Left ventricle myocardium superior (tissue), 1 donor: ENCODE results near the gene CCL16. TPM values are rescaled to one million over a fixed set of nuclear protein-coding genes. Genes with fewer than 3 reads are reported as not detected.

ENCODE experiments used
- ATAC-seq: fragments of 200-7000 bp; cut with Tn5 transposase; one replicate; pipeline ENCODE4 v1.9.1; 2020; ENCODE audit warnings: mild to moderate bottlenecking, moderate library complexity
- DNase-seq: peaks from one replicate; pipeline ENCODE4 v3.0.0-alpha.2; 2020
- intact Hi-C: fragments of 100-400 bp; cut with micrococcal nuclease; formaldehyde crosslinking; loops from one replicate; pipeline ENCODE4 v1.11.0; 2022
- total RNA-seq: library from RNA; stranded (reverse); fragmentation: NEBNext Ultra II Directional; extraction: Animal tissue kit (Norgen Biotek cat#: 25700); gene quantifications from one replicate; pipeline ENCODE4 v1.2.1, GENCODE V29; 2021
- donor health status: DM: no; HTN: yes; CAD: no; lungs with severe emphysema.

Gene CCL16
- total RNA-seq, 1 donor from 2014 or later, result not detected

DNA sequence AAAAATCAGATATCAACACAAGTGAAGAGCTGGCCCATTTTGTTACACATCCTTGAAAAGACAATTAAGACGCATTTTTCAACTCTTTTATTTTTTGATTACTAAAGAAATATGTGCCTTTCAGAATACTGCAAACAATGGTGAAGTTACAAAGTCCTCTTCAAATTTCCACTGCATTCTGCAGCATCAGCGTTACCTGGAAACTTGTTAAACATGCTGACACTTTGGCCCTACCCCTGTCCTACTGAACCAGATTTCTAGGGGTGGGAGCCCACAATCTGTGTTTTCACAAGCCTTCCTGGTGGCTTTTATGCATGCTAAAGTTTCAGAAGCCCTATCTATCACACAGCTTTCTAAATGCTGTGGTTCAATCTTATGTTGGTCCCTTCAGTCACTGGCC lies 9.8 kb upstream of the CCL16 start:
- ATAC-seq, result no peak
- intact Hi-C loops, result no loop called here

DNA sequence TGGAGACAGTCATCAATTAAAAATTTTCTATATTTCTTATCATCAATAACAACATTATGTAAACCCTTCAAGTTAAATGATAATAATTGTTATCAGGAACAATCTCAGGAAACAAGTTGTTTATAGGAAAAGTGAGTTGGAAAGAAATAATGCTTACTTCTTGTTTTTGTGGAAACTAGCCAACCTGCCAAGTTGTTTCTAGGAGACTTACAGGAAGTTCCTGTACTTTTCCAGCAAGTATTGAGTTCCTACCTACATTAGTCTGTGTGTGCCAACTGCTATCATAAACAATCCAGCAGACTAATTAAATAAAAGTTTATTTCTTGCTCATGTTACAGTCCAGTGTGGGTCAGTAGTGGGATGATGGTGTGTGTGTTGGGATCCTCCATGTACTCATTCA lies 6.9 kb upstream of the CCL16 start:
- no peak for DNase-seq
- ATAC-seq, result no peak
- intact Hi-C loops, result no loop called here

More for the DNA sequence above, 9.8 kb upstream of the CCL16 start:
- no peak for DNase-seq

DNA sequence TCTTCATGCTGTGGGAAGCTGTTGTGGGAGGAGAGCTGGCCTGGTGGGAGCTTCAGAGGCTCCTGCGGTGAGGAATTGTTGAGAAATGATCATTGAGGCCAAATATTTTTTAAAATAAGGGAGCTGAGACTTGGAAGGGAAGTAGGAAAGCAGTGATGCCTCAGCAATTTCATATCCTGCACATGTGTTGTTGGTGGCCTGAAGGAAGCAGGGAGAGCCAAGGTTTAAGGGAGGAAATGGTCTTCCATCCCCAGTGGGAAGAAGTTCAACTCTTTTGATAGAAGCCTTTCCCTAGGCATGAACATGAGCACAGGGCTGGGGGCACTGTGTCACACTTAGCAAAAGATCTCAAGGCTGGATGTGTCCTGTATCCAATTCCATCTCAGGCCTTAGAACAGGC lies 5.3 kb upstream of the CCL16 start, which contains the start of gene CCL14:
Gene CCL14, minus strand, starts transcription at position 87 of the 400 bp plus-strand sequence. Its CDS starts 80 bp downstream, at position 7.
- peak; percentile 38 for ATAC-seq
- DNase-seq, result no peak
- intact Hi-C loops, result no loop called here

DNA sequence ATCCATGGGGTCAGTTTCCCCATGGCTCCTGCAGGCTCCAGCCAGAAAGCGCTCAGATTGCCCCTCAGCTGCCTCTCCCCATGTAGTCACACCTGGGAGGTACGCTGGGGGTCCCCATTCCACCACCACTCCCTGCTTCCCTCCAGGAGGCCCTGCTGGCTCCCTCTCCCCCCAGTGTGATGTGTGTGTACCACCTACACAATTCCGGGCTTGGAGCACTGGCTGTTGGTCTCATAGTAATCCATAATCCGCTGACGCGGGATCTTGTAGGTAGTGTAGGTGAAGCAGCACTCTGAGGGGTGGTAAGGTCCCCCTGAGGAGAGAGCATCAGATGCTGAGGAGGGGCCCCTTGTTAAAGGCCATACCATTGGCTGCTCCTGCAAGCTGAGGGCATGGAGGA lies 2.8 kb upstream of the CCL16 start:
- intact Hi-C loops, result no loop called here
- no peak for ATAC-seq
- no peak for DNase-seq

DNA sequence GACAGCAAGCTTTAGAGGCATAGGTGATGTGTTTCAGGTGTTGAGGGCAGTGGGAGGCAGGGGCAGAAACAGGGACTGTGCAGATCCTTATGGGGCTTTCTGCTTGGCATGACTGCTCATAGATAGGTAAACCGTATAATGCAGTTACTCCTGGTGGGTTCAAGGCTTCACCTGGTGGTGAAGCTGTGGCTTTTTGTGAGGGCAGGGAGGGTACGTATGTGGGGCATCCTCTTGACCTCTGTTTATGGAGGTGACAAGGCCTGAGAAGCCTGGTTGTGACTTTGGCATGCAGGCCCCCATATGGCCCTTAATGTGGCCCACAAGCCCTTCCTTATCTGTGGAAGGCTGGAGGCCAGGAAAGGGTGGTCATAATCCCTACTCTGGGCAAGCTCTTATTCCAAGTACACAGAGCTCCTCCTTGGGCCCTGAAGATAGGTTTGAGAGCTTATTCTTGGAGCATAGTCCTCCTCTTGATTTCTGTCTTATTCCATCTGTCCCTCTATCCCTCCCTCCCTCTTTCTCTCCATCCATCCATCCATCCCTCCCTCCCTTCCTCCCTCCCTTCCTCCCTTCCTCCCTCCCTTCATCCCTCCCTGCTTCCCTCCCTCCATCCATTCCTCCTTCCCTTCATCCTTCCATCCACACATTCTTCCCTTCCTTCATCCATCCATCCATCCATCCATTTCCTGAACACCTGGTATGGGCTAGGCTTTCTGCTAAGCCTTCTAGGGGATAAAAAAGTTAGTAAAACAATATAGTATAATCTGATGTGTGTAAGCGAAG lies 1.3 kb upstream of the CCL16 start:
- intact Hi-C loops, result no loop called here
- DNase-seq (no peak), ATAC-seq (no peak)

DNA sequence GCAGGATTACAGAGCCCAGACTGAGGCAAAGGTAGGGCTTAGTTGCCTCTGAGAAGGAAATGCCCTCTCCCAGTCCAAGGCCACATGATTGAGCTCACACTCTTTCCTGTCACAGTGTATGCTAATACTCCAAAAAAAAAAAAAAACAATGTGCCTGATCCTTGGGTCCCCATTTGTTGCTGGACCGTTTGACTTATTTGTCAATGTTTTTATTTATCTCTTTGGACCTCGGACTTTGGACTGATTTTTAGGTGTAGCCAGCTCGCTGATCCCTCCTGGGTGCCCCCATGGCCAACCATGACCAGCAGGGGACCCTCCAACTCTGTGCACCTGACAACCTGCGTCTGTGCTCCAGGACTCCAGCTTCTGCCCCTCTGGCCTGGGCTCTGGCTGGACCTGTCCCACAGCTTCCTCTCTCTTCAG lies 622 bp upstream of the CCL16 start:
- intact Hi-C loops, result no loop called here
- DNase-seq (no peak), ATAC-seq (no peak)

DNA sequence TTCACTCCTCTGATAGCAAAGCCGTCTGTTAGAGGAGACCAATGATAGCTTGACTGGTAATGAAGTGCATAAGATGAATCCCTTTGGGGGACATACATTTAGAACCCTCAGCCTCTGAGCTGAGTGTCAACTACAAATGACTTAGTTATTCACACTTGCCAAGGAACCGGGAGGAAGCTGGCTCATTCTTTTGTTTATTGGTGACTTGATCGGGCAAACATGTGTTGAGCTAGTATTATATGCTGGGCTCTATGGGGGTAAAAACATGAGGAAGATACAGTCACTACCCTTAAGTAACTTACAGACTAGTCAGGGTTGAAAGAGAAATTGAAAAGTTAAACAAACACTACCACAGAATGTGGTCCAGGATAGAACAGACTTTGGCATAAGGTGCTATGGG lies 3.0 kb downstream of the CCL16 start:
- intact Hi-C loops, result loop anchor here (10.0 kb wide), 2 partner anchors 96 to 496 kb away; no protein-coding TSS in a partner anchor

DNA sequence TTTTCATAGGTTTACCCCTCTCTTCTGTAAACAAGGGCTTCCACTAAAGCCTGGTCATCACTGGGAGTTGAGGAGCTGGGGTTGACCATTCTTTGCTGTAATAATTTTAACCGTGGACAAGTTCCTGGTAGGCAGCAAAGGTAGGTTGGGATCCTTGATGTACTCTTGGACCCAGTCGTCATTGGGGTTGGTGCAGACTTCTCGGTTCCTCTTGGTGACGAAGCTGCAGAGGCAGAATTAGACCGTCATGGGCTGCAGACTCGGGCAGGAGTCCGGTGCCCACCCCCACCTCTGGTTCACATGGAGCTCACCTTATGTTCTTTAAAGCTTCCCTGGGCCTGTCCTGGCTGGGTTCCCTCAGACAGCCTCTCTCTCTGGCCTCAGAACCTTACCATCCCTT lies 3.8 kb downstream of the CCL16 start:
- intact Hi-C loops, result loop anchor here (10.0 kb wide), 2 partner anchors 97 to 497 kb away; no protein-coding TSS in a partner anchor
- ATAC-seq (no peak), DNase-seq (no peak)

More for the DNA sequence above, 3.0 kb downstream of the CCL16 start:
- DNase-seq (no peak), ATAC-seq (no peak)

DNA sequence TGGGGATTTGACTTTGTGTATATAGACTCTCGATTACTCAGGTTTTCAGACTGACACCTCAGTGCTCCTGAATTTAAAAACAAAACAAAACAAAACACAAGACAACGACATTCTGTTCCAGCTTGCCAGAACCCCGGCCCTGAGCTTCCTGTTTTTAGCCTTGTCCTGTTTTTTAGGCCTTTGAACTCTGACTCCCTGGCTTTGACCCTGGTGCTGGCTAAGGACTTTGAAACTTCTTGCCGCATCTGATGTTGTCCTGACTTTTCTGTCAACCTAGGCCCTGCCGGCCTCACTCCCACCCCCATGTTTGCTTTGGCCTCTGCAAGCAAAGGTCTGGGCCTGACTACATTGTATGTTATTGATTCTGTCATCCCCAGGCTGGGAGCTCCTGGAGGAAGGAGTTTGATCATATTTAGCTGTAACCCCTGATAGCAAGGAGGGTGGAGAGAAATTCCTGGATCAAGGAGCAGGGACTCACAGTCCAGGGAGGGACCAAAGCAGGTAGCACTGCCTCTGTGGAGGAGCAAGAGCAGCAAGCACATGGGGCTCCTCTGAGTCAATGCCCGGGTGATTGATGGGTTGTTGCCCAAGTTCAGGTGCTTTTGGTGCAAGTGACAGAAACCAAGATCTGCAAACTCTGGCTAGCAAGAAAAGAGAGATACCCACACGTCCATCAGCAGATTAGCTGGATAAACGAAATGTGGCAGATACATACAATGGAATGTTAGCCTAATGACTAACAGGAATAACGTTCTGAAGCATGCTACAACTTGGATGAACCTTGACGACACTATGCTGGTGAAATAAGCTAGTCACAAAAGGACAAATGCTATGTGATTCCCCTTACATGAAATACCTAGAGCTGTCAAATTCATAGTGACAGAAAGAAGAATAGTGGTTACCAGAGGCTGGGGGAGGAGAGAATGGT lies 7.7 kb downstream of the CCL16 start:
- no peak for DNase-seq
- peak; percentile 46 for ATAC-seq
- intact Hi-C loops, result loop anchor here (10.0 kb wide), 2 partner anchors 101 to 501 kb away; no protein-coding TSS in a partner anchor

DNA sequence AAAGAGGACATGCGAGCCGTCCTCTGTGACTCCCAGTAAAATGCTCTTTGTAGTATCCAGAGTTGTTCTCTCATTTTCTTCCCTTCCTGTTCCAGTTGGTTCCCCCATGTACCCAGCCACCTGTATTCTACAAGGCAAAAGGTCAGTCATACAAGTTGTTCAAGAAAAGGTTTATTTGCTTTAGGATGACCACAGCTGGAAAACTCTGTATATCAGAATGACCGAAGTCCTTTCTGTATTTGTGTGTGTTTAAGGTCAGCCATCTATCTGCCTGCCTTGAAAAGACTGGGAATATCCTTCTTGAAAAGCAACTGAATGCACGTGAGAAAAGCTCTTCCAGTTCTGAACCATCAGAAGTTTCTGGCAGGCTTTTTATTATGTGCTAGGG lies 8.4 kb downstream of the CCL16 start:
- intact Hi-C loops, result loop anchor here (10.0 kb wide), 2 partner anchors 102 to 502 kb away; no protein-coding TSS in a partner anchor
- no peak for ATAC-seq
- no peak for DNase-seq

DNA sequence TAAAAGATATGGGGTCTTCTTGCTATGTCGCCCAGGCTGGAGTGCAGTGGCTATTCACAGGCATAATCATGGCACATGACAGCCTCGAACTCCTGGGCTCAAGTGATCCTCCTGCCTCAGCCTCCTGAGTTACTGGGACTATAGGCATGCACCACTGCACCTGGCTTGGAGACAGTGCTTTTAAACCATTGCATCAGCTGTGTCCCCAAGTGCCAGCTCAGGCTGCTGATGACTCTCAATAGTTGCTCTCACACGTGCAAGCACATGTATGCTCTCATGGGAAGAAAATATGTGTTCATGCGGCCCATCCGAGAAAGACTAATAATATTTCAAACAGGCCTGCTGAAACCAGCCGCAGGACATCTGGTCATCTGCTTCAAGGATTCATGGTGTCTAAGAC lies 8.8 kb downstream of the CCL16 start:
- intact Hi-C loops, result loop anchor here (10.0 kb wide), 2 partner anchors 102 to 502 kb away; no protein-coding TSS in a partner anchor
- DNase-seq, result no peak
- no peak for ATAC-seq

DNA sequence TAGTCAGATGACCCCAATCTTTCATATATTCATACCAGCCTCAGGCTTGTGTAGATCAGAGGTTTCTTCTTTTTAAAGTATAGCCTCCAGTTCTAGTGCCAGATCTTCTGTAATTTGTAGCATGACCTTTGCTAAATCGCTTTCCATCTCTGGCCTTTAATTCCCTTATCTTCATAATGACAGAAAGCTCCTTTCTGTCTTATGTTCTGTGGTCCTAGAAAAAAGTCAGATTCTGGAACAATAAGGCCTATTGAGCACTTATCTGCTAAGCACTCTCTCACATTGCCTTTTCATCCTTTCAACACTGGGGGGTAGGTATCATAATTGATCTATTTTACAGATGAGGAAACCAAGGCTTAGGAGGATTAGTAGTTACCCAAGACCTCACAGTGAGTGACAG lies 9.2 kb downstream of the CCL16 start:
- intact Hi-C loops, result loop anchor here (10.0 kb wide), 2 partner anchors 103 to 503 kb away; no protein-coding TSS in a partner anchor
- DNase-seq (no peak), ATAC-seq (no peak)

DNA sequence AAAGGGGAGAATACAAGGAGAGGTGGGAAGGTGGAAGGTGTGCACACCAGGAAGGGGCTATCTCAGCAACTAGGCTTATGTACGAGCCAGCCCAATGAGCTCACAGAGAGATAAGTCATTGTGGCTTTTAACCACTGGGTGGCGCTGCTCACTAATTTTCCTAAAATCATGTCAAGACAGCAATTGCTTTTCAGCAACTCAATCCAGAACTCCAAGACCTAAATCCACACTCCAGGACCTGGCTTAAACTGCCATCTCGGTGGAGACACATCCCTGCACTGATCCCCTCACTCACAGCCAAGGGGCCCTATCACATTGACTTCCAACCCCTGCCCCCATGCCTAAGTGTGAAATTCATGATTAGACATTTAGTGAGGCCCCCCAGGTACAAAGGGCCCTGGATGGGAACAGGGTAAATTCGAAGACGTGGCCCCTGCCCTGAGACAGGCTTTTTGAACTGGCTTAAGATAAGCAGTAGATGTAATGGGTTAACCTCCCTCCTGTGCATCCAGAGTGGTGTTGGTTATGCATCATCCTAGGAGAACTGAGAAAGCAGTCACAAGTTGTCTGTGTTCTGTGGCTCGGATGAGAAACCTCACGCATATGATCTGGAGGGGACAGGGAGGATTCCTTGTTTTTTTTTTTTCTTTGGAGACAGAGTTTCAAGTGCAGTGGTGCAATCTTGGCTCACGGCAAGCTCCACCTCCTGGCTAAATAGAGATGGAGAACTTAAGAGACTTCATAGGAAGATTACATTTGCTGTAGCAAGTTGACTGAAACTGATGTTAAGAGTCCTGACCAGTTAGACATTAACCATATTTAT lies 11.5 kb downstream of the CCL16 start:
- DNase-seq, result peak; percentile 69
- intact Hi-C loops, result loop anchor here (10.0 kb wide), 3 partner anchors 105 to 505 kb away; no protein-coding TSS in a partner anchor

DNA sequence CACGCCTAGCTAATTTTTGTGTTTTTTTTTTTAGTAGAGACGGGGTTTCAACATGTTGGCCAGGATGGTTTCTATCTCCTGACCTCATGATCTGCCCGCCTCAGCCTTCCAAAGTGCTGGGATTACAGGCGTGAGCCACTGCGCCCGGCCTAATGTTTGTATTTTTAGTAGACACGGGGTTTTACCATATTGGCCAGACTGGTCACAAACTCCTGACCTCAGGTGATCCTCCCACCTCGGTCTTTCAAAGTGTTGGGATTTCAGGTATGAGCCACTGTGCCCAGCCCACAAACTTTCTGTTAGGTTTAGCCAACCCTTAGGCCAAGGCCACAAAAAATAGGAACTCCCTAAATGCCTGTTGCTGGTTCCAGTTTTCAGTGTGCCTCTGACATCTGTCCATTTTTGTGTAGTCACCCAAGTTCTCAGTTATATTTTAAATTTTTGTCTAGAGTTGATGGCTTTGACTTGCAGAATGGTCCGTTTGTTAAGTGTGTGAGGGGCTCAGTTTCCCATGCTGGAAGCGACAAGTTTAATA lies 12.7 kb downstream of the CCL16 start:
- intact Hi-C loops, result loop anchor here (10.0 kb wide), 1 partner anchor 176 kb away; no protein-coding TSS in a partner anchor
- DNase-seq, result no peak
- ATAC-seq, result no peak

More for the DNA sequence above, 11.5 kb downstream of the CCL16 start:
- peak; percentile 79 for ATAC-seq

DNA sequence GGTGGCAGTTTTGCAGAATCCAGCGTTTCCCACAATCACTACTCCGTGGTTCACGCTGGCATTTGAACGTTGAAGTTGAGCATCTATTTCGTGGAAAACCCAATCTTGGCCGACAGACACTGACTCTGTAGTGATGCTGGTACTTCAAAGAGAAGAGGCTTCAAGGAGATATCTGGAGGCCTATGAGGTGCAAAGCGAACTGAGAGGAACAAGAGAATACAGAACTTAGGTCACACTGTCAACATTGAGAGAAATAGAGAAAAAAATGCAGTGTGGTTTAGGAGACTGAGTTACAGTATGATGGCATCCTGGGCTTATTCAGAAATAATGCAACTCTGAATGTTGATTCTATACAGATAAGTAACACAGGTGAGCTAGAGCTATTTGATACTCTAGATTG lies 16.0 kb downstream of the CCL16 start:
- intact Hi-C loops, result loop anchor here (10.0 kb wide), 1 partner anchor 180 kb away; no protein-coding TSS in a partner anchor

DNA sequence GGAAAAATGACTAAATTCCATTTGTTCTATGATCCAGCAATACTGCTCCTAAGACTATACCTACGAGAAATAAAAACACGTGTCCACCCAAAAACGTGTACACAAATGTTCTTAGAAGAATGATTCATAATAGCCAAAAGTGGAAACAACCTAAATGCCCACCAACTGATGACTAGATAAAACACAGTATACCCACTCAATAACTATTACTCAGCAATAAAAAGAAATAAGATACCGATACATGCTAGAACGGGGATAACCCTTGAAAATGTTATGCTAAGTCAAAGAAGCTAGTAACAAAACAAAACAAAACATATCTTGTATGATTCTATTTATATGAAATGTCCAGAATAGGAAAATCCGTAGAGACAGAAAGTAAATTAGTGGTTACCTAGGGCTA lies 17.6 kb downstream of the CCL16 start:
- DNase-seq (no peak), ATAC-seq (no peak)
- intact Hi-C loops, result loop anchor here (10.0 kb wide), 1 partner anchor 181 kb away; no protein-coding TSS in a partner anchor

More for the DNA sequence above, 16.0 kb downstream of the CCL16 start:
- DNase-seq (no peak), ATAC-seq (no peak)

DNA sequence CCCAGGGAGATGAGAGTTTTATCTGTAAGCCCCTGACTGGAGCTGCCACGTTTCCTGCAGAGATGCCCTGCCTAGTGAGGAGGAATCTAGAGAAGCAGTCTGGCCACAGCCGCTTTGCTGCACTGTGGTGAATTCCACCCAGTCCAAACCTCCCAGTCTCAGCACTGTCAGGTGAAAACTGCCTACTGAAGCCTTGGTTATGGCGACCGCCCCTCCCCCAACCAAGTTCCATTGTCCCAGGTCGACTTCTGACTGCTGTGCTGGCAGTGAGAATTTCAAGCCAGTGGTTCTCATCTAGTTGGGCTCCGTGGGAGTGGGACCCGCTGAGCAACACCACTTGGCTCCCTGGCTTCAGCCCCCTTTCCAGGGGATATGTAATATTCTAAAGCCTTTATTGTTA lies 27.6 kb downstream of the CCL16 start:
- intact Hi-C loops, result no loop called here
- ATAC-seq, result no peak
- no peak for DNase-seq

DNA sequence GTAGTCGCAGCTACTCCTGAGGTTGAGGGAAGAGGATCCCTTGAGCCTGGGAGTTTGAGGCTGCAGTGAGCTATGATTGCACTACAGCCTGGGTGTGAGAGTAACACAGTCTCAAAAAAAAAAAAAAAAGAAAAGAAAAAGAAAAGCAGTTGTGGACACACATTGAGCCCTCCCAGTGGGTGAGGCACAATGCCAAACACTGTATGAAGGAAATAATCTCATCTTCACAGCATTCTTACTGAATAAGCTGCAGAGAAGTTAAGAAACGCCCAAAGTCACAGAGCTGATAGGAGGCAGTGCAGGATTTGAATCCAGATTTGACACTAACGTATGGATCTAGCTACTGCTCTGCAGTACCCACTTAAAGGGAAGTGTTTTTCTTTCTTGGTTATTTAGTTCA lies 31.9 kb downstream of the CCL16 start:
- intact Hi-C loops, result no loop called here
- no peak for DNase-seq
- ATAC-seq, result no peak
